ENCODE data around the gene C19orf33. TPM values are rescaled to one million over a fixed set of nuclear protein-coding genes. Genes with fewer than 3 reads are reported as not detected.
"Not testable (repeated sequence)": the region's sequence is repeated elsewhere in the genome, so short reads cannot be mapped to it uniquely, and the experiment has no call there.

Gene C19orf33
- total RNA-seq, 2 donors from 2014 or later, result 2.9 to 13.2 TPM

DNA sequence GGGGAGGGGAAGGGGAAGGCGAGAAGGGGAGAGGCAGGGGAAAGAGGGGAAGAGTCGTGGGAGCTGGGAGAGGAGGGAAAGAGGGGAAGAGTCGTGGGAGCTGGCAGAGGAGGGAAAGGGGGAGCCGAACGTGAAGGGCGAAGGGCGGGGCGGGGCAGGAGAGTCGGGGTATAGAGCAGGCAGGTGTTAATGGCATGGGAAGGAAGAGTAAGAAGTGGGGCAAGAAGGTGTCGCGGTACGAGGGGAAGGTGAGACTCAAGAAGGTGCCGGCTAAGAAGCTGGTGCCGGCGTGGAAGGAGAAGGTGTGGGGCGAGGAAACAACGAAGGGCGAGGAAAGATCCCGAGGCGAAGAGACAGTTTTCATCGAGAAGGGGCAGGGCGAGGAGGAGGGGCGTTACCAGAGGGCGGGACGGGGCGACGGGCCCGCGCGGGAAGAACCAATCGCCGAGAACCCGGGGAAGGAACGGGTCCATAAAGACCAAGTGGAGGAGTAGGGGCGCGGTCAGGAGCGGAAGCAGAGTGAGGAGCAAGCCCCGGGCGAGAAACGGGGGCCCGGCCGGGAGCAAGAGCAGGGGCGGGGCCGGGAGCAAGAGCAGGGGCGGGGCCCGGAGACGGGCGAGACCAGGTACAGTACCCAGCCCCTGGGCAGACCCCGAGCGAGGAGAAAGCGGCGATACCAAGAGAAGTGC is 32.0 kb downstream of the C19orf33 start:
- H3K27me3 Mint-ChIP-seq (ENCODE audit: insufficient read depth), result peaks cover 1% of the 10 kb centered on the region
- peak; percentile 98 for DNase-seq
- no peaks in the 10 kb centered on the region for H3K36me3 Mint-ChIP-seq (ENCODE audit: low read depth)
- 0 to 1% methylated on average over 33 to 52 of the region's 52 CpGs for WGBS, 2 experiments (ENCODE audit: insufficient coverage in 1 of 2, insufficient read length in 1 of 2)
- H3K4me3 Mint-ChIP-seq, result peak overlapping the region; percentile 73
- H3K27ac Mint-ChIP-seq, result peak overlapping the region; percentile 69
- Histone ChIP-seq H3K9me3 (ENCODE audit: control insufficient read depth, low read length) (no peaks in the 10 kb centered on the region), H3K4me1 (ENCODE audit: control insufficient read depth, insufficient read depth, low read length) (no peaks in the 10 kb centered on the region), H3K27me3 (ENCODE audit: control insufficient read depth, insufficient read depth, low read length, poor library complexity, severe bottlenecking) (no peaks in the 10 kb centered on the region), H3K4me3 (ENCODE audit: low read length) (peak overlapping the region; percentile 89), H3K9ac (ENCODE audit: extremely low read depth, low read length, poor library complexity, severe bottlenecking) (no peak overlapping the region), H3K27ac (ENCODE audit: low read depth, low read length) (peak overlapping the region; percentile 70), H3K36me3 (ENCODE audit: control insufficient read depth, insufficient read depth, low read length) (no peaks in the 10 kb centered on the region)
- TF ChIP-seq, protein P1, sequence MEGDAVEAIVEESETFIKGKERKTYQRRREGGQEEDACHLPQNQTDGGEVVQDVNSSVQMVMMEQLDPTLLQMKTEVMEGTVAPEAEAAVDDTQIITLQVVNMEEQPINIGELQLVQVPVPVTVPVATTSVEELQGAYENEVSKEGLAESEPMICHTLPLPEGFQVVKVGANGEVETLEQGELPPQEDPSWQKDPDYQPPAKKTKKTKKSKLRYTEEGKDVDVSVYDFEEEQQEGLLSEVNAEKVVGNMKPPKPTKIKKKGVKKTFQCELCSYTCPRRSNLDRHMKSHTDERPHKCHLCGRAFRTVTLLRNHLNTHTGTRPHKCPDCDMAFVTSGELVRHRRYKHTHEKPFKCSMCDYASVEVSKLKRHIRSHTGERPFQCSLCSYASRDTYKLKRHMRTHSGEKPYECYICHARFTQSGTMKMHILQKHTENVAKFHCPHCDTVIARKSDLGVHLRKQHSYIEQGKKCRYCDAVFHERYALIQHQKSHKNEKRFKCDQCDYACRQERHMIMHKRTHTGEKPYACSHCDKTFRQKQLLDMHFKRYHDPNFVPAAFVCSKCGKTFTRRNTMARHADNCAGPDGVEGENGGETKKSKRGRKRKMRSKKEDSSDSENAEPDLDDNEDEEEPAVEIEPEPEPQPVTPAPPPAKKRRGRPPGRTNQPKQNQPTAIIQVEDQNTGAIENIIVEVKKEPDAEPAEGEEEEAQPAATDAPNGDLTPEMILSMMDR (conservative IDR thresholded peaks at IDR 0.05), result no peak
- H3K4me1 Mint-ChIP-seq, result peaks cover 9% of the 10 kb centered on the region
- no peaks in the 10 kb centered on the region for H3K9me3 Mint-ChIP-seq

DNA sequence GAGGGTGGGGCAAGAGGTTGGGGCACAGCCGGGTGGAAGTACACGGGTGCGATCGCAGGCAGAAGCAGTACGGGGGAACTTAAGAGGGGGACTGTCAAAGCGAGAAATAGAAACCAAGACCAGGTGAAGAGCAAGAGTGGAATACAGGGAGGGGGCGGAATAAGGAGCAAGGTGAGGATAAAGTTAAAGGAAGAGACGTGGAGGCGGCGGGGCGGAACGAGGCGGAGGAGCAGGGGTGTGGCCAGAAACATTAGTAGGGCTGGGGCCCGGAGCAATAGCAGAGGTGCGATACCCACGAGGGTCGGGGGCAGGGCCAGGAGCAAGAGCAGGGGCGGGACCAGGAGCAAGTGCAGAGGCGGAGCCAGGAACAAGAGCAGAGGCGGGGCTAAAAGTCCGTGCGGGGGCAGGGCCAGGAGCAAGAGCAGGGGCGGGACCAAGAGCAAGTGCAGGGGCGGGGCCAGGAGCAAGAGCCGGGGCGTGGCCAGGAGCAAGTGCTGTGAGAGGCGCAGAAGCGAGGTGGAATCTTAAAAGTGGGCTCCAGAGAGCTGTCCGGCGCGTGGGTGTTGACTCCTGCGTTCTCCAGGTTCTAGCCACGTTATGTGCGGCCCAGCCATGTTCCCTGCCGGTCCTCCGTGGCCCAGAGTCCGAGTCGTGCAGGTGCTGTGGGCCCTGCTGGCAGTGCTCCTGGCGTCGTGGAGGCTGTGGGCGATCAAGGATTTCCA is 32.7 kb downstream of the C19orf33 start:
- 9 to 16% methylated on average over 25 to 41 of the region's 41 CpGs for WGBS, 2 experiments (ENCODE audit: insufficient coverage in 1 of 2, insufficient read length in 1 of 2)
- H3K27me3 ChIP-seq (ENCODE audit: control insufficient read depth, insufficient read depth, low read length, poor library complexity, severe bottlenecking), result no peaks in the 10 kb centered on the region
- Mint-ChIP-seq H3K4me3 (peak overlapping the region; percentile 73), H3K36me3 (ENCODE audit: low read depth) (no peaks in the 10 kb centered on the region), H3K9me3 (no peaks in the 10 kb centered on the region), H3K27ac (peak overlapping the region; percentile 69), H3K4me1 (peaks cover 9% of the 10 kb centered on the region), H3K27me3 (ENCODE audit: insufficient read depth) (peaks cover 1% of the 10 kb centered on the region)
- H3K27ac ChIP-seq (ENCODE audit: low read depth, low read length), result peak overlapping the region; percentile 70
- H3K36me3 ChIP-seq (ENCODE audit: control insufficient read depth, insufficient read depth, low read length), result no peaks in the 10 kb centered on the region
- H3K4me3 ChIP-seq (ENCODE audit: low read length), result peak overlapping the region; percentile 89
- H3K9ac ChIP-seq (ENCODE audit: extremely low read depth, low read length, poor library complexity, severe bottlenecking), result no peak overlapping the region
- TF ChIP-seq, protein P1 (conservative IDR thresholded peaks at IDR 0.05), result no peak
- no peaks in the 10 kb centered on the region for H3K9me3 ChIP-seq (ENCODE audit: control insufficient read depth, low read length)
- peak; percentile 99 for DNase-seq
- H3K4me1 ChIP-seq (ENCODE audit: control insufficient read depth, insufficient read depth, low read length), result no peaks in the 10 kb centered on the region

GRCh38 chr19:38337360-38337653 is 33.3 kb downstream of the C19orf33 start:
- DNase-seq, result no peak
- H3K27ac Mint-ChIP-seq, result peak overlapping the region; percentile 64
- no peaks in the 10 kb centered on the region for H3K9me3 ChIP-seq (ENCODE audit: control insufficient read depth, low read length)
- peak overlapping the region; percentile 73 for H3K4me3 Mint-ChIP-seq
- peaks cover 1% of the 10 kb centered on the region for H3K27me3 Mint-ChIP-seq (ENCODE audit: insufficient read depth)
- H3K36me3 Mint-ChIP-seq (ENCODE audit: low read depth), result no peaks in the 10 kb centered on the region
- H3K4me1 ChIP-seq (ENCODE audit: control insufficient read depth, insufficient read depth, low read length), result no peaks in the 10 kb centered on the region
- H3K9me3 Mint-ChIP-seq, result no peaks in the 10 kb centered on the region
- H3K4me1 Mint-ChIP-seq, result peaks cover 9% of the 10 kb centered on the region
- H3K36me3 ChIP-seq (ENCODE audit: control insufficient read depth, insufficient read depth, low read length), result no peaks in the 10 kb centered on the region
- no peak overlapping the region for H3K9ac ChIP-seq (ENCODE audit: extremely low read depth, low read length, poor library complexity, severe bottlenecking)
- H3K27me3 ChIP-seq (ENCODE audit: control insufficient read depth, insufficient read depth, low read length, poor library complexity, severe bottlenecking), result no peaks in the 10 kb centered on the region
- 69 to 74% methylated on average over 9 to 10 of the region's 10 CpGs for WGBS, 2 experiments (ENCODE audit: insufficient coverage in 1 of 2, insufficient read length in 1 of 2)
- H3K27ac ChIP-seq (ENCODE audit: low read depth, low read length), result no peak overlapping the region
- H3K4me3 ChIP-seq (ENCODE audit: low read length), result peak overlapping the region; percentile 89
- TF ChIP-seq, protein P1 (conservative IDR thresholded peaks at IDR 0.05), result no peak

GRCh38 chr19:38339011-38339410 is 35.0 kb downstream of the C19orf33 start:
- not testable (repeated sequence) for H3K9me3 ChIP-seq (ENCODE audit: control insufficient read depth, low read length); H3K9me3 Mint-ChIP-seq; H3K27ac Mint-ChIP-seq; H3K4me1 ChIP-seq (ENCODE audit: control insufficient read depth, insufficient read depth, low read length); H3K36me3 ChIP-seq (ENCODE audit: control insufficient read depth, insufficient read depth, low read length); H3K27me3 Mint-ChIP-seq (ENCODE audit: insufficient read depth); H3K4me3 Mint-ChIP-seq; H3K27ac ChIP-seq (ENCODE audit: low read depth, low read length); H3K4me1 Mint-ChIP-seq; H3K4me3 ChIP-seq (ENCODE audit: low read length); DNase-seq; H3K36me3 Mint-ChIP-seq (ENCODE audit: low read depth); H3K27me3 ChIP-seq (ENCODE audit: control insufficient read depth, insufficient read depth, low read length, poor library complexity, severe bottlenecking)
- peak overlapping the region; percentile 27 for H3K9ac ChIP-seq (ENCODE audit: extremely low read depth, low read length, poor library complexity, severe bottlenecking)
- 80 to 84% methylated on average over 2 to 4 of the region's 4 CpGs for WGBS, 2 experiments (ENCODE audit: insufficient coverage in 1 of 2, insufficient read length in 1 of 2)
